Activated T-helper 1 cell treated with anti-CD3 and anti-CD28 coated beads, Interleukin-12 subunit alpha, Interleukin-12 subunit beta, Interleukin-2, Interleukin-4 antibody, amounts not matched to agents 30 ng/mL and 10 ng/mL and 1 ng/mL, durations not matched to agents 14 hours and 24 hours and 36 hours (primary cell): ENCODE measurements around the gene WFIKKN1. TPM values are rescaled to one million over a fixed set of nuclear protein-coding genes. Genes with fewer than 3 reads are reported as not detected.
A peak's percentile ranks its signal among the peaks of the same experiment; 100 is the strongest.

Experiments
- DNase-seq: peaks from one replicate; pipeline ENCODE4 v3.0.0; 2021; ENCODE audit warnings: low spot score
- H3K27ac Mint-ChIP-seq: one replicate; pipeline ENCODE4 v1.8.0; 2021; ENCODE audit warnings: mild to moderate bottlenecking, mixed read lengths
- H3K27me3 Mint-ChIP-seq: one replicate; pipeline ENCODE4 v1.8.0; 2022; ENCODE audit warnings: mild to moderate bottlenecking, moderate library complexity, mixed read lengths; ENCODE audit not compliant: insufficient read depth
- H3K36me3 Mint-ChIP-seq: one replicate; pipeline ENCODE4 v1.8.0; 2021; ENCODE audit warnings: low read depth, mixed read lengths
- H3K4me1 Mint-ChIP-seq: one replicate; pipeline ENCODE4 v1.8.0; 2021; ENCODE audit warnings: low read depth, mixed read lengths
- H3K4me3 Mint-ChIP-seq: one replicate; pipeline ENCODE4 v1.8.0; 2021; ENCODE audit warnings: mild to moderate bottlenecking, moderate library complexity, mixed read lengths
- H3K9me3 Mint-ChIP-seq: one replicate; pipeline ENCODE4 v1.8.0; 2021; ENCODE audit warnings: mixed read lengths
- intact Hi-C: fragments of 100-400 bp; cut with micrococcal nuclease; formaldehyde crosslinking; loops from one replicate; pipeline ENCODE4 v1.15.1; 2024
- total RNA-seq: library from RNA; stranded (reverse); gene quantifications from 2 replicates; pipeline ENCODE4 v1.2.3, GENCODE V29; 2022

Gene WFIKKN1
- total RNA-seq, 1 donor from 2014 or later, result 0.34 TPM

DNA sequence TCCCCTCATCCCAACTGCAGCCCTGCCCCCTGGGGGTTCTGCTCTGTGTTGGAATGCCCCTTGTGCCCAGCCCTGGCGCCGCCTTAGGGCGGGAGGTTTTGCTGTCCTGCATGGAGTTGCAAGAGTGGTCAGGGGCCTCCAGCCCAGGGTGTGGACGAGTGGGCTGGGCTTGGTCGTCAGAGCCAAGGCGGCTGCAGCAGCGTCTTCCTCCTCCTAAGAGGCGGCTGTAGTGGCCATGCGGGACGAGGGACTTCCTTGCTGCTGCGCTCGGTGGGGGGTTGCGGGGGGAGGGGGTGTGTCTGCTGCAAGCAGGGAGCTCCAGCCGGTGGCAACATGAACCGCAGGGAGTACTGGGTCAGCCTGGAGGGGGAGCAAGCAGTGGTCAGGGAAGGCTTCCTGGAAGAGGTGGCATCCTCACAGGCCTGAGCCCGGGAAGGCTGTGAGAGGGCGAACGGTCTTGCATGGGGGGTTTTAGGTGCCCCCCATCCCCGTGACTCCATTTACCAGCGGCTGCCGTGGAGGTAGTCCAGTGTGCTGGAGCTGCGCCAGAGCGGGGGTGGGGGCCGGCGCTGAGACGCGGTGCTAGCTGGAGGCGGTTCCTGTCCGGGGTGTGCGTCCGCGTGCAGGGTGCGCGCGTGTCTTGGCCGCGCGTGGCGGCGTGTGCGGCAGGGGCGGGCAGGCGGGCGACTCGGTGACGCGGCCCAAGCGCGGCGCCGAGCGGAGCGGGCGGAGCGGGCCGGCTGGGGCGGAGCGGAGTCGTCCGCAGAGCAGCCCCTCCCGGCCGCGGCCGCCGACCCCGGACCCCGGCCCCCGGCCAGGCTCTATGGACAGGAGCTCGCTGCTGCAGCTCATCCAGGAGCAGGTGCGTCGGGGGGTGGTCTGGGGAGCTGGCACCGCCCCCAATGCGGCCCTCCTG, 44.4 kb downstream of the WFIKKN1 start, which contains the start of gene RHBDL1:
Gene RHBDL1, plus strand, starts transcription at position 704 of the 916 bp plus-strand sequence. Its CDS starts 120 bp downstream, at position 824.
- no peaks in the 10 kb centered on the region for H3K9me3 Mint-ChIP-seq
- H3K27me3 Mint-ChIP-seq, result peaks cover 7% of the 10 kb centered on the region
- no peak within 1 kb of the TSS for H3K27ac Mint-ChIP-seq
- intact Hi-C loops, result no loop called here
- no peak for DNase-seq
- H3K36me3 Mint-ChIP-seq, result peaks cover 7% of the 10 kb centered on the region
- H3K4me1 Mint-ChIP-seq, result no peaks in the 10 kb centered on the region
- H3K4me3 Mint-ChIP-seq, result no peak within 1 kb of the TSS

GRCh38 chr16:675884-676564, 45.2 kb downstream of the WFIKKN1 start:
- Mint-ChIP-seq H3K27ac (no peak overlapping the region), H3K9me3 (no peaks in the 10 kb centered on the region), H3K4me1 (no peaks in the 10 kb centered on the region), H3K36me3 (peaks cover 6% of the 10 kb centered on the region), H3K27me3 (peaks cover 7% of the 10 kb centered on the region), H3K4me3 (no peak overlapping the region)
- DNase-seq, result no peak
- intact Hi-C loops, result no loop called here

DNA sequence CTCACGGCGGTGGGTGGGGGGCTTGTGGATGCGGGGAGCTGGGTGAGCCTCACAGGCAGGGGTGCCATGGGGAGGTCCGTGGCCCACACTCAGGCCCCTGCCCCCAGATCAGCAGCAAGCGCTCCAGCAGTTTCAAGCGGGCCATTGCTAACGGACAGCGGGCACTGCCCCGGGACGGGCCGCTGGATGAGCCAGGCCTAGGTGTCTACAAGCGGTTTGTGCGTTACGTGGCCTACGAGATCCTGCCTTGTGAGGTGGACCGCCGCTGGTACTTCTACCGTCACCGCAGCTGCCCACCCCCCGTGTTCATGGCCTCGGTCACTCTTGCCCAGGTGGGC, 45.7 kb downstream of the WFIKKN1 start:
- no peak overlapping the region for H3K4me3 Mint-ChIP-seq
- H3K27me3 Mint-ChIP-seq, result peaks cover 7% of the 10 kb centered on the region
- no peaks in the 10 kb centered on the region for H3K4me1 Mint-ChIP-seq
- H3K36me3 Mint-ChIP-seq, result peaks cover 8% of the 10 kb centered on the region
- intact Hi-C loops, result no loop called here
- no peaks in the 10 kb centered on the region for H3K9me3 Mint-ChIP-seq
- no peak for DNase-seq
- H3K27ac Mint-ChIP-seq, result no peak overlapping the region

- Mint-ChIP-seq H3K4me3 (no peak overlapping the region), H3K27ac (no peak overlapping the region), H3K36me3 (peaks cover 12% of the 10 kb centered on the region), H3K4me1 (no peaks in the 10 kb centered on the region), H3K9me3 (no peaks in the 10 kb centered on the region), H3K27me3 (peaks cover 7% of the 10 kb centered on the region)
- no peak for DNase-seq
- intact Hi-C loops, result no loop called here
Observed at GRCh38 chr16:676913-677312, 46.1 kb downstream of the WFIKKN1 start.

DNA sequence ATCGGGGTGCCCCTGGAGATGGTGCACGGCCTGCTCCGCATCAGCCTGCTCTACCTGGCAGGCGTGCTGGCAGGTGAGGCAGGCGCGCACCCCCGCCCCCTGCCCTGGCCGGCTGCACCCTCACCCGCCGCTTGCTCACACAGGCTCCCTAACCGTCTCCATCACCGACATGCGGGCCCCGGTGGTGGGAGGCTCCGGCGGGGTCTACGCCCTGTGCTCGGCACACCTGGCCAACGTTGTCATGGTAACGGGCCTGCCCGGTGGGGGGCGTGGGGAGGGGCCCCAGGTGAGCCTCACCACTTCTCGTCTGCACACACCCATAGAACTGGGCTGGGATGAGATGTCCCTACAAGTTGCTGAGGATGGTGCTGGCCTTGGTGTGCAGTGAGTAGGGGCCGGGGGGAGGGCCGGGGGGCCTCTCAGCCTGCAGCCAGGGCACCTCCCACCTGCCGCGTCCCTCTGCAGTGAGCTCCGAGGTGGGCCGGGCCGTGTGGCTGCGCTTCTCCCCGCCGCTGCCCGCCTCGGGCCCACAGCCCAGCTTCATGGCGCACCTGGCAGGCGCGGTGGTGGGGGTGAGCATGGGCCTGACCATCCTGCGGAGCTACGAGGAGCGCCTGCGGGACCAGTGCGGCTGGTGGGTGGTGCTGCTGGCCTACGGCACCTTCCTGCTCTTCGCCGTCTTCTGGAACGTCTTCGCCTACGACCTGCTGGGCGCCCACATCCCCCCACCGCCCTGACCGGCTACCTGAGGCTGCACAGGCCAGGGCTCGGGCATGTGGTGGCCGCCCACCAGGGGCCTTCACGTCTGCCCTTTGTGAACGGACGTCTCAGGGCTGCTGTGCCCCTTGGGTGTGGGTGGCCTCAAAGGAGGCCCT, 46.8 kb downstream of the WFIKKN1 start:
- H3K4me1 Mint-ChIP-seq, result peaks cover 3% of the 10 kb centered on the region
- no peak overlapping the region for H3K27ac Mint-ChIP-seq
- no peak overlapping the region for H3K4me3 Mint-ChIP-seq
- intact Hi-C loops, result no loop called here
- no peak for DNase-seq
- peaks cover 7% of the 10 kb centered on the region for H3K27me3 Mint-ChIP-seq
- H3K36me3 Mint-ChIP-seq, result peaks cover 17% of the 10 kb centered on the region
- H3K9me3 Mint-ChIP-seq, result no peaks in the 10 kb centered on the region

DNA sequence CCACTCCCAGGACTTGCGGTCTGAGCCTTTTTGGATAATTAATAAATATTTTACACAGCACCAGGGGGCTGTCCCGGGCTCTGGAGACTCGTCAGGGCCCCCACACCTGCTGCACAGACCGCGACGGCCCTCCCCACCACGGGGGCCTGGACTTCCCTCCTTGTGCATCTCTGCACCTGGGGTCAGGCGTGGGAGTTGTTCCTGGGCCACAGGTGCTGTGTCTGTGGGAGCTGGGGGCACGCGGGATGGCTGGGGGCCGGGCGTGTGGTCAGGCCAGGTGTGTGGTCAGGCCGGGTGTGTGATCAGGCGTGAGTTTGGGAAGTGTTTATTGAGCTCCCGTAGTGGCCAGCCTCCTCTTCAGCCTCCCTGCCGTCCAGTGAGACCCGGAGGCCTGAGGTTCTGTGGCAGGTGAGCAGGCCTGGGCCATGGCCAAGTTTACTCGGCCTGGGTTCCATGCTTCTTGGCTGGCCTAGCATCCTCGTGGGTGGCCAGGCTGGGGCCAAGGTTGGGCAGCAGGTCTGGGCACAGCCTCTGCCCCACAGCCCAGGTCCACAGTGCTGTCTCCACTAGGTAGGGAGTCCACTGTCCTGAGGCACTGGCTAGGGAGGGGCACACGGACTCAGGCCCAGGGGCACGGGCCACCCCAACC, 47.5 kb downstream of the WFIKKN1 start:
- Mint-ChIP-seq H3K36me3 (peaks cover 12% of the 10 kb centered on the region), H3K4me1 (peaks cover 5% of the 10 kb centered on the region), H3K4me3 (no peak overlapping the region), H3K9me3 (no peaks in the 10 kb centered on the region), H3K27me3 (peaks cover 7% of the 10 kb centered on the region), H3K27ac (no peak overlapping the region)
- DNase-seq, result no peak
- intact Hi-C loops, result no loop called here

- Mint-ChIP-seq H3K4me1 (peaks cover 5% of the 10 kb centered on the region), H3K27ac (peak overlapping the region; percentile 58), H3K27me3 (peaks cover 7% of the 10 kb centered on the region), H3K9me3 (no peaks in the 10 kb centered on the region), H3K36me3 (peaks cover 12% of the 10 kb centered on the region), H3K4me3 (peak overlapping the region; percentile 79)
- intact Hi-C loops, result loop anchor here (1.0 kb wide), 4 partner anchors 19 to 90 kb away; partner anchors contain the start of genes METTL26 and WDR90
- peak; percentile 40 for DNase-seq
Observed at GRCh38 chr16:678858-679813, 48.4 kb downstream of the WFIKKN1 start.

DNA sequence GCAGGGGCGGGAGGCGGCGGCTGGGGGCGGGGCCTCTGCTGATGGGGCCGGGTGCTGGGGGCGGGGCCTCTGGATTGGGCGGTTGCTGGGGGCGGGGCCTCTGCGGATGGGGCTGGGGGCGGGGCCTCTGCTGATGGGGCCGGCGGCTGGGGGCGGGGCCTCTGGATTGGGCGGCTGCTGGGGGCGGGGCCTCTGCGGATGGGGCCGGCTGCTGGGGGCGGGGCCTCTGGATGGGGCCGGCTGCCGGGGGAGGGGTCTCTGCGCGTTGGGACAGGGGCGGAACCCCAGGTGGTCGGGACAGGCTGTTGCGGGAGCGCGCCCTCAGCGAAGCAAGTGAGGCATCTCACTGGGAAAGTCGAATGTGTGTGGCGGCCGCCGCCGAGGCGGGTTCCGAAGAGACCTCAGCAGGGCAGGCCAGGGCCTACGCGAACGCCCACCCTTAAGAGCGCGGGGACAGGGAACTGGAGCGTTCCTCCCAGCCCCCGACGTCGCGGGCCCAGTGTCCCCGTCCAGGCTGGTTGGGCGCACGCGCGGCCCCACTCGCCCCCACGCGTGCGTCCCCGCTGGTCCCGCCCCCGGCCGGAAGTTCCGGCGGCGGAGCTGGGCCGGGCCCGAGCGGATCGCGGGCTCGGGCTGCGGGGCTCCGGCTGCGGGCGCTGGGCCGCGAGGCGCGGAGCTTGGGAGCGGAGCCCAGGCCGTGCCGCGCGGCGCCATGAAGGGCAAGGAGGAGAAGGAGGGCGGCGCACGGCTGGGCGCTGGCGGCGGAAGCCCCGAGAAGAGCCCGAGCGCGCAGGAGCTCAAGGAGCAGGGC, 49.2 kb downstream of the WFIKKN1 start, which contains the start of gene STUB1:
Gene STUB1, plus strand, starts transcription at position 597 of the 811 bp plus-strand sequence. Its CDS starts 116 bp downstream, at position 713.
- Mint-ChIP-seq H3K36me3 (peaks cover 12% of the 10 kb centered on the region), H3K9me3 (no peaks in the 10 kb centered on the region), H3K27ac (peak within 1 kb of the TSS; percentile 55), H3K4me3 (peak within 1 kb of the TSS; percentile 84), H3K4me1 (peaks cover 5% of the 10 kb centered on the region), H3K27me3 (peaks cover 4% of the 10 kb centered on the region)
- intact Hi-C loops, result loop anchor here (1.0 kb wide), 6 partner anchors 13 to 91 kb away; partner anchors contain the start of genes METRN, METTL26 and WDR90
- peak; percentile 83 for DNase-seq

GRCh38 chr16:680625-680945, 49.8 kb downstream of the WFIKKN1 start:
- peaks cover 5% of the 10 kb centered on the region for H3K4me1 Mint-ChIP-seq
- H3K4me3 Mint-ChIP-seq, result peak overlapping the region; percentile 83
- intact Hi-C loops, result loop anchor here (1.0 kb wide), 2 partner anchors 13 to 35 kb away; partner anchors contain the start of gene METRN
- no peaks in the 10 kb centered on the region for H3K9me3 Mint-ChIP-seq
- no peak overlapping the region for H3K27ac Mint-ChIP-seq
- no peak for DNase-seq
- peaks cover 12% of the 10 kb centered on the region for H3K36me3 Mint-ChIP-seq
- no peaks in the 10 kb centered on the region for H3K27me3 Mint-ChIP-seq

DNA sequence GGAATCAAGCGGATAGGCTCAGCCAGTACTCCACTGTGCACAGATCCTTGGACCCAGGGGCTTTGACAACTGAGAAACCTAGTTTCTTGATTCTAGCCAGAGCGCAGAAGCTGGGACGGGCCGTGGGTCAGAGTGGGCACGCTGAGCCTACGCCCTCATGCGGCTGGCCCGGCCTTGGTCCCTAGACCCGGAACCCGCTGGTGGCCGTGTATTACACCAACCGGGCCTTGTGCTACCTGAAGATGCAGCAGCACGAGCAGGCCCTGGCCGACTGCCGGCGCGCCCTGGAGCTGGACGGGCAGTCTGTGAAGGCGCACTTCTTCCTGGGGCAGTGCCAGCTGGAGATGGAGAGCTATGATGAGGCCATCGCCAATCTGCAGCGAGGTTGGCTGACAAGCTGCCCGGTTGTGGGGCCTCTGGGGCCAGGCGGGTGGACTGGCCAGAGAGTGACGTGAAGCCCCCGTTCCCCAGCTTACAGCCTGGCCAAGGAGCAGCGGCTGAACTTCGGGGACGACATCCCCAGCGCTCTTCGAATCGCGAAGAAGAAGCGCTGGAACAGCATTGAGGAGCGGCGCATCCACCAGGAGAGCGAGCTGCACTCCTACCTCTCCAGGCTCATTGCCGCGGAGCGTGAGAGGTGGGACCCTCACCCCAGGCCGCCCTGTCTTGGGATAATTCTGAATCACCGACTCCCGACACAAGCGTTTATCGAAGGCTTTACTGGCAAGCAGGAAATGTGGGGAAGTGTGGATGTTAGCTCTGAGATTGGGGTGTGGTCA, 50.4 kb downstream of the WFIKKN1 start:
- Mint-ChIP-seq H3K9me3 (no peaks in the 10 kb centered on the region), H3K27ac (no peak overlapping the region), H3K36me3 (peaks cover 12% of the 10 kb centered on the region), H3K4me1 (peaks cover 5% of the 10 kb centered on the region), H3K4me3 (peak overlapping the region; percentile 83), H3K27me3 (no peaks in the 10 kb centered on the region)
- intact Hi-C loops, result loop anchor here (1.0 kb wide), 2 partner anchors 14 to 34 kb away; partner anchors contain the start of gene METRN
- DNase-seq, result no peak
